Caco-2 (cell line): Measurements from ENCODE around the gene MKRN2OS. TPM values are rescaled to one million over a fixed set of nuclear protein-coding genes. Genes with fewer than 3 reads are reported as not detected.

Experiments
- BruUV-seq: library from RNA; stranded (reverse); fragments of 400-500 nt; replicated peaks from 2 replicates; lab custom pipeline; 2021; lab: Mats Ljungman, UMichigan
- CTCF ChIA-PET: fragments of 300-600 bp; sonication (Branson Sonifier 250); formaldehyde crosslinking; loops from one replicate; lab custom pipeline; 2022; ENCODE audit warnings: antibody characterized with exemption; lab: Charles Lee
- POLR2A ChIA-PET: fragments of 300-600 bp; sonication (Branson Sonifier 250); formaldehyde crosslinking; loops from one replicate; lab custom pipeline; 2022; ENCODE audit warnings: antibody characterized with exemption; lab: Charles Lee
- DNase-seq, 2 experiments: peaks; one replicate each; pipeline versions ENCODE4 v3.0.0 to v3.0.0-alpha.2; 2020 to 2022
- H3K27me3 ChIP-seq: replicated peaks from 2 replicates; pipeline ENCODE4 v1.6.0; 2011; ENCODE audit warnings: low read length; ENCODE audit not compliant: control insufficient read depth, insufficient read depth
- H3K36me3 ChIP-seq: 2 replicates; pipeline ENCODE4 v1.5.1; 2011; ENCODE audit warnings: low read length; ENCODE audit not compliant: control insufficient read depth, insufficient read depth
- H3K4me1 ChIP-seq: fragments of 250-450 bp; sonication (Bioruptor Pico); 2 replicates; pipeline ENCODE4 v1.5.1; 2020; ENCODE audit warnings: mild to moderate bottlenecking
- H3K4me3 ChIP-seq: 2 replicates; pipeline ENCODE4 v1.5.1; 2011; ENCODE audit warnings: low read depth, mild to moderate bottlenecking, control low read depth, low read length
- H3K9me3 ChIP-seq: fragments of 250-450 bp; sonication (Bioruptor Pico); 2 replicates; pipeline ENCODE4 v1.5.1; 2020; ENCODE audit warnings: mild to moderate bottlenecking, moderate library complexity
- H3K27ac Mint-ChIP-seq: one replicate; pipeline ENCODE4 v1.8.0; 2022; ENCODE audit warnings: mixed read lengths; ENCODE audit not compliant: unreplicated experiment
- H3K27me3 Mint-ChIP-seq: one replicate; pipeline ENCODE4 v1.8.0; 2022; ENCODE audit warnings: mixed read lengths; ENCODE audit not compliant: insufficient read depth, unreplicated experiment
- H3K36me3 Mint-ChIP-seq: one replicate; pipeline ENCODE4 v1.8.0; 2022; ENCODE audit warnings: mild to moderate bottlenecking, mixed read lengths; ENCODE audit not compliant: insufficient read depth, unreplicated experiment
- H3K4me1 Mint-ChIP-seq: one replicate; pipeline ENCODE4 v1.8.0; 2022; ENCODE audit warnings: low read depth, mixed read lengths; ENCODE audit not compliant: unreplicated experiment
- H3K4me3 Mint-ChIP-seq: one replicate; pipeline ENCODE4 v1.8.0; 2022; ENCODE audit warnings: mild to moderate bottlenecking, moderate library complexity, mixed read lengths; ENCODE audit not compliant: unreplicated experiment
- H3K9me3 Mint-ChIP-seq: one replicate; pipeline ENCODE4 v1.8.0; 2022; ENCODE audit warnings: mixed read lengths; ENCODE audit not compliant: unreplicated experiment
- intact Hi-C: fragments of 100-400 bp; cut with micrococcal nuclease; formaldehyde crosslinking; loops from one replicate; pipeline ENCODE4 v1.10.0; 2022; ENCODE audit not compliant: unreplicated experiment
- total RNA-seq: library from RNA; stranded (reverse); gene quantifications from 2 replicates; pipeline ENCODE4 v1.2.3, GENCODE V29; 2022
- TF ChIP-seq, protein P1 (sequence below), 2 experiments: fragments of 200-600 bp in 1 of 2; IDR thresholded peaks; 1 replicate in 1 of 2; 2 replicates in 1 of 2; pipeline versions ENCODE4 v1.5.1 to v1.8.0; 2011 to 2022; ENCODE audit warnings: antibody characterized with exemption in 1 of 2, control low read depth in 1 of 2, inconsistent platforms in 1 of 2, low read depth in 1 of 2, low read length in 1 of 2, mild to moderate bottlenecking in 1 of 2, moderate library complexity in 1 of 2; ENCODE audit not compliant: insufficient read depth in 1 of 2, severe bottlenecking in 1 of 2, unreplicated experiment in 1 of 2

The MKRN2OS gene
- total RNA-seq, 1 experiment from 2014 or later = 1.6 TPM

DNA sequence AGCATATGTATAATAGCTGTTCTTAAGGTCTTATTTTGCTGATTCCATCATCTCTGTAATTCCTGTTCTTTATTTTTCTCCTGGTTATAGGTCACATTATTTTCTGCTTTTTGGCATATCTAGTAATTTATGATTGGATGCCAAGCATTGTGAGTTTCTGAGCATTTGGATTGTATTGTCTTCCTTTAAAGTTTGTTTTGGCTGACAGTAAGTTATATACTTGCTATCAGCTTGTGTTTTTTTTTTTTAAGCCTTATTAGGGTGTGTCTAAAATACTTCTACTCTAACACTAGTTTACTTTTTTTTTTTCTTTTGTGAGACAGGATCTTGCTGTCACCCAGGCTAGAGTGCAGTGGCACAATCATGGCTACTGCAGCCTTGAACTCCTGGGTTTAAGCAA, 21.7 kb upstream of the MKRN2OS start:
- peaks cover 37% of the 10 kb centered on the region for H3K36me3 Mint-ChIP-seq
- no peaks in the 10 kb centered on the region; the same call in 1 of the 2 replicates for H3K36me3 ChIP-seq
- no peaks in the 10 kb centered on the region for H3K9me3 Mint-ChIP-seq
- H3K4me3 ChIP-seq = no peak overlapping the region
- ChIA-PET CTCF (no interaction called here), POLR2A (no interaction called here)
- no peaks in the 10 kb centered on the region for H3K27me3 Mint-ChIP-seq
- intact Hi-C loops = no loop called here
- H3K9me3 ChIP-seq = peaks cover 3% of the 10 kb centered on the region; the same call in 1 of the 2 replicates
- H3K4me1 Mint-ChIP-seq = peaks cover 6% of the 10 kb centered on the region
- BruUV-seq = no TSS peak
- TF ChIP-seq, protein P1, sequence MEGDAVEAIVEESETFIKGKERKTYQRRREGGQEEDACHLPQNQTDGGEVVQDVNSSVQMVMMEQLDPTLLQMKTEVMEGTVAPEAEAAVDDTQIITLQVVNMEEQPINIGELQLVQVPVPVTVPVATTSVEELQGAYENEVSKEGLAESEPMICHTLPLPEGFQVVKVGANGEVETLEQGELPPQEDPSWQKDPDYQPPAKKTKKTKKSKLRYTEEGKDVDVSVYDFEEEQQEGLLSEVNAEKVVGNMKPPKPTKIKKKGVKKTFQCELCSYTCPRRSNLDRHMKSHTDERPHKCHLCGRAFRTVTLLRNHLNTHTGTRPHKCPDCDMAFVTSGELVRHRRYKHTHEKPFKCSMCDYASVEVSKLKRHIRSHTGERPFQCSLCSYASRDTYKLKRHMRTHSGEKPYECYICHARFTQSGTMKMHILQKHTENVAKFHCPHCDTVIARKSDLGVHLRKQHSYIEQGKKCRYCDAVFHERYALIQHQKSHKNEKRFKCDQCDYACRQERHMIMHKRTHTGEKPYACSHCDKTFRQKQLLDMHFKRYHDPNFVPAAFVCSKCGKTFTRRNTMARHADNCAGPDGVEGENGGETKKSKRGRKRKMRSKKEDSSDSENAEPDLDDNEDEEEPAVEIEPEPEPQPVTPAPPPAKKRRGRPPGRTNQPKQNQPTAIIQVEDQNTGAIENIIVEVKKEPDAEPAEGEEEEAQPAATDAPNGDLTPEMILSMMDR (IDR thresholded peaks at IDR 0.05; ENCODE audit: insufficient read depth in 1 of 2, low read depth in 1 of 2, low read length in 1 of 2, severe bottlenecking in 1 of 2, unreplicated experiment in 1 of 2) = no peak
- H3K4me1 ChIP-seq = peaks cover 12% of the 10 kb centered on the region
- DNase-seq = no peak
- H3K27ac Mint-ChIP-seq = no peak overlapping the region
- no peak overlapping the region for H3K4me3 Mint-ChIP-seq
- no peaks in the 10 kb centered on the region for H3K27me3 ChIP-seq

DNA sequence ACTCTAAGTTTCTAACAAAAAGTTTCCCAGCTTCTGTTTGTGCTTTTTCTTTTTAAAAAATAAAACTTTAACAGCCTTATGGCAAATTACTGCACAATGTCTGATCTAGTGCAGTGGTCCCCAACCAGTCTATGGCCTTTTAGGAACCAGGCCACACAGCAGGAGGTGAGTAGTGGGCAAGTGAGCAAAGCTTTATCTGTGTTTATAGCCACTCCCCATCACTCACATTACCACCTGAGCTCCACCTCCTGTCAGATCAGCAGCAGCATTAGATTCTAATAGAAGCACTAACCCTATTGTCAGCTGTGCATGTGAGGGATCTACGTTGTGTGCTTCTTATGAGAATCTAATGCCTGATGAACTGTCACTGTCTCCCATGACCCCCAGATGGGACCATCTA, 17.2 kb upstream of the MKRN2OS start:
- Mint-ChIP-seq H3K9me3 (no peaks in the 10 kb centered on the region), H3K27me3 (no peaks in the 10 kb centered on the region), H3K36me3 (no peaks in the 10 kb centered on the region), H3K4me3 (no peak overlapping the region), H3K4me1 (peaks cover 26% of the 10 kb centered on the region), H3K27ac (no peak overlapping the region)
- no peak for DNase-seq
- Histone ChIP-seq H3K27me3 (no peaks in the 10 kb centered on the region), H3K9me3 (peaks cover 3% of the 10 kb centered on the region; the same call in 1 of the 2 replicates), H3K4me1 (peaks cover 24% of the 10 kb centered on the region), H3K36me3 (no peaks in the 10 kb centered on the region), H3K4me3 (no peak overlapping the region)
- TF ChIP-seq, protein P1 (IDR thresholded peaks at IDR 0.05; ENCODE audit: insufficient read depth in 1 of 2, low read depth in 1 of 2, low read length in 1 of 2, severe bottlenecking in 1 of 2, unreplicated experiment in 1 of 2) = no peak
- CTCF ChIA-PET = no interaction called here
- intact Hi-C loops = loop anchor here (5.0 kb wide), 1 partner anchor 330 kb away; no protein-coding TSS in a partner anchor
- BruUV-seq = no TSS peak
- POLR2A ChIA-PET = interaction anchor here (0.5 kb wide), 1 partner anchor 27 kb away, joined by 6 read pairs; no protein-coding TSS in a partner anchor

DNA sequence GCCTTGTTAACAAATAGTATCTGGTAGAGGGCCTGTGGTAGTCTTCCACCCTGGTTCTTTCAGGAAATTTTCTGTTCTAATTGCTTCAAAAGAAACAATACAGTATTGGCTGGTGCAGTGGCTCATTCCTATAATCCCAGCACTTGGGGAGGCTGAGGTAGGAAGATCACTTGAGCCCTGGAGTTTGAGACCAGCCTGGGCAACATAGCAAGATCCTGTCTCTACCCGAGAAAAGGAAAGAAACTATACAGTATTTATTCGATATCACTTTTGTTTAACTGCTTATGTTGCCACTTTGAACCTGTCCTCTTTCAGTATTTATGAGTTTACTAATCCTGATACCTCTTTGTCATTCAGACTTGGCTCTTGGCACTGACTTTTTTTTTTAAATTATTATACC, 16.1 kb upstream of the MKRN2OS start:
- Mint-ChIP-seq H3K36me3 (peaks cover 4% of the 10 kb centered on the region), H3K27me3 (no peaks in the 10 kb centered on the region), H3K27ac (no peak overlapping the region), H3K4me3 (no peak overlapping the region), H3K4me1 (peaks cover 26% of the 10 kb centered on the region), H3K9me3 (no peaks in the 10 kb centered on the region)
- intact Hi-C loops = loop anchor here (5.0 kb wide), 1 partner anchor 331 kb away; no protein-coding TSS in a partner anchor
- DNase-seq = no peak
- TF ChIP-seq, protein P1 (IDR thresholded peaks at IDR 0.05; ENCODE audit: insufficient read depth in 1 of 2, low read depth in 1 of 2, low read length in 1 of 2, severe bottlenecking in 1 of 2, unreplicated experiment in 1 of 2) = no peak
- no peaks in the 10 kb centered on the region for H3K36me3 ChIP-seq
- H3K4me3 ChIP-seq = no peak overlapping the region
- no TSS peak for BruUV-seq
- H3K4me1 ChIP-seq = peaks cover 24% of the 10 kb centered on the region
- POLR2A ChIA-PET = no interaction called here
- no peaks in the 10 kb centered on the region for H3K27me3 ChIP-seq
- no peaks in the 10 kb centered on the region; the same call in 1 of the 2 replicates for H3K9me3 ChIP-seq
- CTCF ChIA-PET = no interaction called here
